Effector memory CD4-positive, alpha-beta T cell (primary cell): ENCODE measurements around the gene NCKAP5.

Source experiments
- DNase-seq, 3 donors: peaks; one replicate each; pipeline ENCODE4 v3.0.0-alpha.2; 2020
- H3K27ac ChIP-seq: 2 replicates; pipeline ENCODE4 v1.7.0; 2013; ENCODE audit warnings: mild to moderate bottlenecking, low read length, moderate library complexity; ENCODE audit not compliant: insufficient read depth, poor library complexity, severe bottlenecking
- H3K27me3 ChIP-seq: replicated peaks from 2 replicates; pipeline ENCODE4 v1.7.0; 2013; ENCODE audit warnings: mild to moderate bottlenecking, low read length; ENCODE audit not compliant: insufficient read depth, control insufficient read depth, poor library complexity, severe bottlenecking
- H3K36me3 ChIP-seq: 2 replicates; pipeline ENCODE4 v1.7.0; 2013; ENCODE audit warnings: mild to moderate bottlenecking, low read length, moderate library complexity; ENCODE audit not compliant: control insufficient read depth, insufficient read depth
- H3K4me1 ChIP-seq: 2 replicates; pipeline ENCODE4 v1.7.0; 2013; ENCODE audit warnings: low read length, mild to moderate bottlenecking; ENCODE audit not compliant: control insufficient read depth, insufficient read depth, poor library complexity, severe bottlenecking
- H3K4me3 ChIP-seq: 2 replicates; pipeline ENCODE4 v1.7.0; 2013; ENCODE audit warnings: low read length, low read depth, mild to moderate bottlenecking; ENCODE audit not compliant: insufficient read depth, poor library complexity, severe bottlenecking
- H3K9me3 ChIP-seq: 2 replicates; pipeline ENCODE4 v1.7.0; 2013; ENCODE audit warnings: mild to moderate bottlenecking, low read length, moderate library complexity; ENCODE audit not compliant: control insufficient read depth

NCKAP5 gene

DNA sequence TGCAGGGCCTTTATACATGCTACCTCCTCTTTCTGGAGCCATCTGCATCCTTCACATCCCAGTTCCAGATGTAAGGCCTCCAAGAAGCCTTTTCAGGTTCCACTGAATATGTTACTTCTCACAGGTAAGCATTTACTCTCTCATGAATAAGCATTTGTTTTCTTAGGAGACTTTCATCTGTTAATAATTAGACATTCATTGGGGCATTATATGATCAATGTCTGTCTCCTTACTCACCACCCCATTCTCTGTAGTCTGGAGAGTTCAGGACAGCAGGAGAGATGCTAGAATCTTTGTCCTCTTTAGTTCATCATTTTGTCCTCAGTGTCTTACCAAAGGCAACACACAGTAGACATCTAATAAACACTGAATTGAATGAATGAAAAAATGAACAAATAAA lies 185.7 kb downstream of the NCKAP5 start:
- Histone ChIP-seq H3K4me3 (no peak overlapping the region), H3K9me3 (no peaks in the 10 kb centered on the region), H3K27me3 (no peaks in the 10 kb centered on the region), H3K4me1 (no peaks in the 10 kb centered on the region), H3K36me3 (no peaks in the 10 kb centered on the region), H3K27ac (no peak overlapping the region)
- no peak for DNase-seq

DNA sequence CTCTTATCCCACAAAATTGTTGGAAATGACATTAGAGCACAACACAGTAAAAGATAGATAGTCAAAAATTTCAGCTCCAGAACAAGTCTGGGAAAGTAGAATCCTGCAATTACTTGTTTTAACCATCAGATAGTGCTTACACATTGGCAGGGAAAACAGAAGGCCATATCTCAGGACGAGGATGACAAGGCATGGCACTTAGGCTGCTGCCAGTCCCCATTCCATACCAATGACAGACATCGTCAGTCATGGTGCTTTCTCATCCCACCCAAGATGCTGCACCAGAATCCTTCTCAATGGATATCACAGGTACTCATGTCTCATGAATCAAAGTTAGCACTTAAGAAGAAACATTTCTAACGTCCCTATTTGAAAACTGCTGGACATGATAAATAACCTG lies 187.3 kb downstream of the NCKAP5 start:
- no peak for DNase-seq
- Histone ChIP-seq H3K4me1 (no peaks in the 10 kb centered on the region), H3K36me3 (no peaks in the 10 kb centered on the region), H3K9me3 (no peaks in the 10 kb centered on the region), H3K4me3 (no peak overlapping the region), H3K27ac (no peak overlapping the region), H3K27me3 (no peaks in the 10 kb centered on the region)

GRCh38 chr2:133378928-133379549 lies 189.2 kb downstream of the NCKAP5 start:
- no peaks in the 10 kb centered on the region for H3K27me3 ChIP-seq
- H3K4me3 ChIP-seq, result no peak overlapping the region
- H3K36me3 ChIP-seq, result no peaks in the 10 kb centered on the region
- H3K4me1 ChIP-seq, result no peaks in the 10 kb centered on the region
- no peak overlapping the region for H3K27ac ChIP-seq
- DNase-seq, result no peak
- H3K9me3 ChIP-seq, result no peaks in the 10 kb centered on the region

DNA sequence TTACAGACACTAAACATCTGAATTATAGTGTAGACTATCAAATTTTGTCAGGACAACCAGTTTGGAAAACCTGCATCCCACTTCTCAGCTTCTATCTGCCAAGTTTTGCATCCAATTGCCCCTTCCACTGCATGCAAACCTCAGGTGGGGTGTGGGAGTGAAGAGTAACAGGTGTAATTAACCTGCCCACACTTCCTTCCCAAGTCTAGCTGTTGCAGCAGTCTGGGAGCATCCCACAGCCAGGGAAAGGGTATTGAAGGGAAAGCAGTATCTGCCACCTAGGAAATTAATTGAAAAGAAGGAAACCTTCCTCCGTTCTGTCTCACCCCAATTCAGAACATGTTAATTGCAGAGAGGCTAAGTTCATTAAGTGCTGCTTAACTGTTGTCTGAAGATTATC lies 189.9 kb downstream of the NCKAP5 start:
- Histone ChIP-seq H3K4me1 (no peaks in the 10 kb centered on the region), H3K9me3 (no peaks in the 10 kb centered on the region), H3K27ac (no peak overlapping the region), H3K36me3 (no peaks in the 10 kb centered on the region), H3K27me3 (no peaks in the 10 kb centered on the region), H3K4me3 (no peak overlapping the region)
- no peak for DNase-seq

DNA sequence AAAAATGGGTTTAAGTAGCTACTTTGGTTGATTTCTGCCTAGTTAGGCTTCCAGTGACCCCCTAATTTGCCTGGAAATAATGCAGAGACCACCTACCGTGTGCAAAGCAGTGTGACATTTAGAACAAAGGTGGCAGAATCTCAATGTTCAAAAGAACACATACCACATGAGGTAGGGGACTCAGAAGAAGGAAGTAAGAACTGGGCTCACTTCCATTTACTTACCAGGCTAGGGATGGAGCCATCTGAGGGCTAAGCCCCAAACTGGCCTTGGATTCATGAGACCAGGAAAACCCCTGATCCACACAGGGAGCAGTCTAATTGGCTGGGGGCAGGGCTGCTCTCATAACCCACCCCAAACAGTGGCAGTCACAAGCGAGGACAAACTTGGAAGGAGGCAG lies 190.7 kb downstream of the NCKAP5 start:
- H3K27ac ChIP-seq, result no peak overlapping the region
- H3K4me3 ChIP-seq, result no peak overlapping the region
- no peaks in the 10 kb centered on the region for H3K9me3 ChIP-seq
- H3K4me1 ChIP-seq, result no peaks in the 10 kb centered on the region
- no peaks in the 10 kb centered on the region for H3K36me3 ChIP-seq
- DNase-seq, result no peak
- no peaks in the 10 kb centered on the region for H3K27me3 ChIP-seq

GRCh38 chr2:133377021-133377481 lies 191.2 kb downstream of the NCKAP5 start:
- Histone ChIP-seq H3K4me1 (no peaks in the 10 kb centered on the region), H3K9me3 (no peaks in the 10 kb centered on the region), H3K27ac (no peak overlapping the region), H3K27me3 (no peaks in the 10 kb centered on the region), H3K4me3 (no peak overlapping the region), H3K36me3 (no peaks in the 10 kb centered on the region)
- no peak for DNase-seq

GRCh38 chr2:133374781-133375180 lies 193.5 kb downstream of the NCKAP5 start:
- Histone ChIP-seq H3K36me3 (no peaks in the 10 kb centered on the region), H3K9me3 (no peaks in the 10 kb centered on the region), H3K4me3 (no peak overlapping the region), H3K27me3 (no peaks in the 10 kb centered on the region), H3K4me1 (no peaks in the 10 kb centered on the region), H3K27ac (no peak overlapping the region)
- no peak for DNase-seq

- Histone ChIP-seq H3K27ac (no peak overlapping the region), H3K4me1 (no peaks in the 10 kb centered on the region)
Measured at GRCh38 chr2:133371286-133371685, 197.0 kb downstream of the NCKAP5 start.

GRCh38 chr2:133369901-133370658 lies 198.2 kb downstream of the NCKAP5 start:
- Histone ChIP-seq H3K36me3 (no peaks in the 10 kb centered on the region), H3K4me3 (no peak overlapping the region), H3K4me1 (no peaks in the 10 kb centered on the region), H3K27me3 (no peaks in the 10 kb centered on the region), H3K9me3 (no peaks in the 10 kb centered on the region), H3K27ac (no peak overlapping the region)
- no peak for DNase-seq

More at GRCh38 chr2:133371286-133371685, 197.0 kb downstream of the NCKAP5 start:
- Histone ChIP-seq H3K27me3 (no peaks in the 10 kb centered on the region), H3K9me3 (no peaks in the 10 kb centered on the region), H3K36me3 (no peaks in the 10 kb centered on the region), H3K4me3 (no peak overlapping the region)
- no peak for DNase-seq

DNA sequence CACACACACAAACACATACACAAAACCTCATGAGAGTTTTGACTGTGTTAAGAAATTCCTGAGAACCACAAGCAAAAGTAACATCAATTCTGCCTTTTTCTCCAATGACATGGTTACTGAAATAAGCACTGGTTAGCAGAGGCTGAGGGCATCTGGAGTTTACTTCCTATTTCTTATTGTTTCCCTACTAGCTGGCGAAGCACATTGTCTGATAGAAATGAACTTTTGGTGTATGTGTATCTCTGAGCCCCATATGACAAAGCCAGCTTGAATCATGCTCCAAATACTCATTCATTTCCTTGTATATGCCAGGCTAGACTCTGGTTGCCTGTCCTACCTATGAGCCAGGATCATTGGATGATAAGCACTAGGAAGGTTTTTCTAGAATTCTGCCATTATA lies 203.1 kb downstream of the NCKAP5 start:
- no peak overlapping the region for H3K27ac ChIP-seq
- H3K36me3 ChIP-seq, result no peaks in the 10 kb centered on the region
- no peaks in the 10 kb centered on the region for H3K27me3 ChIP-seq
- H3K4me1 ChIP-seq, result no peaks in the 10 kb centered on the region
- no peak for DNase-seq
- no peaks in the 10 kb centered on the region for H3K9me3 ChIP-seq
- H3K4me3 ChIP-seq, result no peak overlapping the region
